Right lobe of liver (tissue), 4 donors: ENCODE data around the gene PLPP6.

ENCODE experiments used
- POLR2A ChIP-seq: fragments of 450-650 bp; IDR thresholded peaks from one replicate; pipeline ENCODE4 v1.6.1; 2017; ENCODE audit warnings: antibody characterized with exemption, mild to moderate bottlenecking
- TF ChIP-seq, protein P1 (sequence below), 4 donors: fragments of 200-600 bp in 3 of 4; fragments of 450-650 bp in 1 of 4; IDR thresholded peaks; one replicate each; pipeline versions ENCODE4 v1.5.1 to v1.8.0; 2016 to 2022; ENCODE audit warnings: antibody characterized with exemption in 4 of 4, mild to moderate bottlenecking in 2 of 4
- donor health status: DM: no; HTN: no; CAD: no.
- donor health status: DM: no; HTN: no; CAD: no.
- donor health status: DM: no; HTN: yes; CAD: no.

- TF ChIP-seq, protein P1, sequence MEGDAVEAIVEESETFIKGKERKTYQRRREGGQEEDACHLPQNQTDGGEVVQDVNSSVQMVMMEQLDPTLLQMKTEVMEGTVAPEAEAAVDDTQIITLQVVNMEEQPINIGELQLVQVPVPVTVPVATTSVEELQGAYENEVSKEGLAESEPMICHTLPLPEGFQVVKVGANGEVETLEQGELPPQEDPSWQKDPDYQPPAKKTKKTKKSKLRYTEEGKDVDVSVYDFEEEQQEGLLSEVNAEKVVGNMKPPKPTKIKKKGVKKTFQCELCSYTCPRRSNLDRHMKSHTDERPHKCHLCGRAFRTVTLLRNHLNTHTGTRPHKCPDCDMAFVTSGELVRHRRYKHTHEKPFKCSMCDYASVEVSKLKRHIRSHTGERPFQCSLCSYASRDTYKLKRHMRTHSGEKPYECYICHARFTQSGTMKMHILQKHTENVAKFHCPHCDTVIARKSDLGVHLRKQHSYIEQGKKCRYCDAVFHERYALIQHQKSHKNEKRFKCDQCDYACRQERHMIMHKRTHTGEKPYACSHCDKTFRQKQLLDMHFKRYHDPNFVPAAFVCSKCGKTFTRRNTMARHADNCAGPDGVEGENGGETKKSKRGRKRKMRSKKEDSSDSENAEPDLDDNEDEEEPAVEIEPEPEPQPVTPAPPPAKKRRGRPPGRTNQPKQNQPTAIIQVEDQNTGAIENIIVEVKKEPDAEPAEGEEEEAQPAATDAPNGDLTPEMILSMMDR (IDR thresholded peaks at IDR 0.05) = no peak
- no peak for TF ChIP-seq POLR2A
These were observed 8.0 kb upstream of the PLPP6 start for GRCh38 chr9:4654084-4654483.
